Femur (tissue), 1 donor: ENCODE measurements around the gene DELE1.
"Not testable (repeated sequence)": the region's sequence is repeated elsewhere in the genome, so short reads cannot be mapped to it uniquely, and the experiment has no call there.

ENCODE experiments used
- DNase-seq: peaks from one replicate; pipeline ENCODE4 v3.0.0-alpha.2; 2017

DELE1 gene

DNA sequence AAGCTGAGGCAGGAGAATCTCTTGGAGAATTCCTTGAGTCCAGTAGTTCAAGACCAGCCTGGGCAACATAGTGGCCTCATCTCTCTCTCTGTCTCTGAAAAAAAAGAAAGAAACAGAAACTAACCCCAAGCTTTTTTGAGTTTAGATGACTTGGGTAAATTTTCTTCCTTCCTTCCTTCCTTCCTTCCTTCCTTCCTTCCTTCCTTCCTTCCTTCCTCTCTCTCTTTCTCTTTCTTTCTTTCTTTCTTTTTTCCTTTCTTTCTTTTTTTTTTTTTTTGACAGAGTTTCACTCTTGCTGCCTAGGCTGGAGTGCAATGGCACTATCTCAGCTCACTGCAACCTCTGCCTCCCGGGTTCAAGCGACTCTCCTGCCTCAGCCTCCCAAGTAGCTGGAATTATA is 33.2 kb upstream of the DELE1 start:
- DNase-seq, result not testable (repeated sequence)

DNA sequence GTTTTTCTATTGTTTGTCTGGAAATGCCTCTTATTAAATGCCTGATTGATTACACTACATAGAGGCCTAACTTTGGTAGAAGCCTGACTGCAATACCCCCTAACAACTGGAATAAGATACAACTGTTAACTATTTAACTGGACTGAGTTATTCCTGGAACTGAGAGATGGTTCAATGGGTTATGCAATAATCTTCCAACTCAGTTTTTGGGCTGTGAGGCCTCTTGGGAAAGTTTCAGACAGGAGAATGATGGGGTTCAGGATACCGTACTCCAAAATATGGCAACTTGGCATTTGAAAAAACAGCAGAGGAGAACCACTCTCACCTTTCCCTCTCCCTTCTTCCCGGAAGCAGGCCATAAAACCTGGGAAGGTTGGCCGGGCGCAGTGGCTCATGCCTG is 26.2 kb upstream of the DELE1 start:
- DNase-seq, result no peak

DNA sequence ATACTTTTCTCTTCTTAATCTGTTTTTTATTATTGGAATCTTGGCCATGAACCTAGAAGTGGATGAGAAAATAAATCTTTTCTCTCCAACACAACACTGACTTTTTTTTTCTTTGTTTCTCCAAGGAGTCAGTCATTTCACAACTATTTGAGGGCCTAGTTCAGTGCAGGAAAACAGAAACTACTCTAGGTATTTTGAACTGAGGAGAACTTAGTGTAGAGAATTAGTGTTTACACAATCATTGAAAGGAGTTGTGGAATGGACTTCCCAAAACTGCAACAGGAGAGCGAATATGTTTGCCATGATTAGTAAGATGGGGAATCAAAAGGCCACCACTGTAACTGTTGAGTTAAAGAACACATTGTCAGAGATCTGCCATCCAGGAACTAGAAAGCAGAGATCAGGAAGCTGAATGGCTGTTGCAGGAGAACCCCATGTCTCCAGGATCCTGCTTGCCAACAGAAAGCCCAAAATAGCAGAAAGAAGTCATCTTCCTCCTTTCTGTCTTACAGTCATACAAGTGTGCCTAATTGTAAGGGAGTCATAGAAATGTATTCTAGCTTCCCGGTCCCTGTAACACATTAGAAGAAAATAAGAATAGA is 25.1 kb upstream of the DELE1 start:
- DNase-seq, result no peak

DNA sequence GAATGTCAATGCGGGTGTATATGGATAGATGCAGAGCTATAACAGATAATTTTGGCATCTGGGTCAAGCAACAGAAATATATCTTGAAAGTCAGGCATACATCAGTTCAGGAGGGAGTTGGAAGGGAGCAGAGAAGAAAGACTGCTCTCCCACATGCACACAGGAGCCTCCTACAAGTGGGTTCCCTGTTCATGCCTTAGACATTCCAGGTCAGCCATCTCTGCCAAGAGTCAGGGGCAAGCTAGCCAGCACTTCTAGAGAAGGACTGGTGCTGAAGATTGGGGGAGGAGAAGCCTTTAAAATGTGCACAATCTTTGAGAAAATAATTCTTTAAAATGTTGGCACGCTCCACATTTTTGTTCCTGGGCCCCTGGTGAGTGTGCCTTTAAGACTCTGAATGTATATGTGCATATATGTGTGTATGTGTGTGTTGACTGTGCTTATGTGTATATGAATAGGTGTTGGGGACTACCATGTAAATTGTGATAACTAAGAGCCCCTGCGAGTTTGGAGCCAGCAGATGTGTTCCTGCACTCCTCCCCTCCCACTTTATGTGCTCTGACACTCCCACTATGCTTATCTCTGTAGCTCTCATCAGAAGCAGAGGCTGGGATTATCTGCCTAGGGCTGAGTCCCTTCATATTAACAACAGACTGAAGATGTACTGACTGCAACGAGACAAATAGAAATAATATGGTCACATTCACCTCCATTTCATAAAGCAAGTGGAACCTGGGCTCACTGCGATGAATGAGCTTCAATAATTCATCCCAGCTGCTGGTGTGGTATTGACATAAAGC is 21.5 kb upstream of the DELE1 start:
- DNase-seq, result no peak

DNA sequence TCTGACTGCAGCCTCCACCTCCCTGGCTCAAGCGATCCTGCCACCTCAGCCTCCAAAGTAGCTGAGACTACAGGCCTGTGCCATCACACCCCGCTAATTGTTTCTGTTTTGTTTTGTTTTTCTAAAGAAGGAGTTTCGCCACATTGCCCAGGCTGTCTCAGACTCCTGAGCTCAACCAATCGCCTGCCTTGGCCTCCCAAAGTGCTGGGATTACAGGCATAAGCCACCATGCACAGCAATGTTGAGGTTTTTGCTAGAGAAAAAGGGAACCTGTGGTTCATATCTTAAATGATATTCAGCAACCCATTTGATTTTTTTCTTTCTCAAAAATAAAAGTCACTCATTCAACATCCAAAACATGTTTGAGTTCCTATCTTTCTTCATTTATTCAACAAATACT is 20.4 kb upstream of the DELE1 start:
- no peak for DNase-seq

DNA sequence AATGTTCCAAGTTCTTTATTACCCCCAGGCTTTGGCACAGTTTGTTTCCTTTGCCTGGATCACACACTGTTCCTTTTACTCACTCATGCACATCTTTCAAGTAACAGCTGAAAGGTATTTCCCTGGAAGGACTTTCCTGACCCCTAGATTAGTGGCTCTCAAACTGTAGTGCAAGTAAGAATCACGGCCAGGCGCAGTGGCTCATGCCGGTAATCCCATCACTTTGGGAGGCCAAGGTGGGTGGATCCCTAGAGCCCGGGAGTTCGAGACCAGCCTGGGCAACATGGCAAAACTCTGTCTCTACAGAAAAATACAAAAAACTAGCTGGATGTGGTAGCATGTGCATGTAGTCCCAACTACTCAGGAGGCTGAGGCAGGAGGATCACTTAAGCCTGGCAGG is 19.1 kb upstream of the DELE1 start:
- DNase-seq, result no peak

DNA sequence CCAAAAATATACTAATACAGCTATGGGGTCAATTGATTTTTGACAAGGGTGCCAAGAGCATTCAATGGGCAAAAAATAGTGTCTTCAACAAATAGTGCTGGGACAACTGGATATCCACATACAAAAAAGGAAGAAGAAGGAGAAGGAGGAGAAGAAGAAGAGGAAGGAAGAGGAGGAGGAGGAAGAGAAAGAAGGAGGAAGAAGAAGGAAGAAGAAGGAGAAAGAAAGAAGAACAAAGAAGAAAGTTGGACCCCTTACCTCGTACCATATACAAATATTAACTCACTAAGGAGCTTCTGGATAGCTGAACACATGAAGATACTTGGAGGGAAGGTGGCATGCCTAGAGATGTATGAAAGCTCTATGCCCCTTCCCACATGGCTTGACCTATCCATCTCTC is 17.2 kb upstream of the DELE1 start:
- no peak for DNase-seq

DNA sequence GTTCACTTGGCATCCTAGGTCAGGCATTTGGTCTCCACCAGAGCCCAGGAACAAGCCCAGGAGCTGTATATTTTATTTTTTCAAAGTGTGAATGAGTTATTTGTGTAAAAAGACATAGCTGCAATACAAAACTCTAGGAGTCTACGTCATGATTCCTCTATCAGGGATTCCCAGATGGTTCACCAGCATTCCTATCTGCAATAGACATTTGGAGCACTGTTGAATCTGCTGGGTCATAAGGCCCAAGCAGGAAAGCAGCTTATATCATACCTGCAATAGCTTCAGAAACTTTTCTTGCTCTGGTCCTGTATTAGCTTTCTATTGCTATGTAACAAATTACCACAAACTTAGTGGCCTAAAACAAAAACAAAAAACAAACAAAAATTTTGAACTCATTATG is 16.7 kb upstream of the DELE1 start:
- DNase-seq, result no peak

DNA sequence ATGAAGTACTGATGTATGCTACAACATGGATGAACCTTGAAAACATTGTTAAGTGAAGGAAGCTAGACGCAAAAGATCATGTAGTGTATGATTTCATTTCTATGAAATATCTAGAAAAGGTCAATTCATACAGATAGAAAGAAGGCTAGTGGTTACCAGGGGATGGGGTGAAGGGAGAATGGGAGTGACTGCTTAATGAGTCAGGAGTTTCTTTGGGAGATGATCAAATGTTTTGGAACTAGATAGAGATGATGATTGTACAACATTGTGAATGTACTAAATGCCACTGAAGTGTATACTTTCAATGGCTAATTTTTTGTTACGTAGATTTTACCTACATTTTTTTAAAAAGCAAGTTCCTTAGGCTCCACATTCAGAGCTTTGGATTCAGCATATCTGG is 14.9 kb upstream of the DELE1 start:
- no peak for DNase-seq

DNA sequence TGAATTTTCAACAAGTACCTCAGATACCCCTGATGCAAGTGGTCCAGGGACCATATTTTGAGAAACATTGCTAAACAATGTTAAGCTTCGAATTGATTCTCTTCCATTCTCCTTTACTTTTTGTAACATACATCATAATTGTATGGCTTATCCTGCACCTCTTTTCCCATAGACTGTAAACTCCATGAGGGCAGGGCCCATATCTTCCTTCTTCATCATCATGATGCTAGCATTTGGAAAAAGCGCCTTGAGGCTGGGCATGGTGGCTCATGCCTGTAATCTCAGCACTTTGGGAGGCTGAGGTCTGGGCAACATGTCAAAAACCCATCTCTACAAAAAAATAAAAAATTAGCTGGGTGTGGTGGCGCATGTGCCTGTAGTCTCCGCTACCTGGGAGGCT is 14.5 kb upstream of the DELE1 start:
- DNase-seq, result no peak

DNA sequence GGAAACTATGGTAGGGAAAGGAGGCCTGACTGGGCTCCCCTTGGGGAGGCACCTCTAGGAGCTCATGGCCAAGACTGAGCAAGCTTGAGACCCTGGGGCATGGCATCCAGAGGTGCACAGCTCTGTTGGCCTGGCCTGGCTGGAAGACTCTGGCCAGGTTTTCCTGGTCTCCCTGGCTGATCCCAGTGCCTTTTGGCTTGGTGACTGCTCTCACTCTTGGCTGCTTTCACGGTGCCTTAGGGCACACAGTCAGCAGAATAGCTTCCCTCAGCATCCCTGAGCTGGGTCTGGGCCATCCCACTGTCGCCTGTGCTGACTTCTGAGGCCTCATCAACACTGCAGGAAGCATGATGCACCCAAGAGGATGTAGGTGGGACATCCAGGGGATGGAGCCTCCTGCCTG is 13.4 kb upstream of the DELE1 start:
- no peak for DNase-seq

DNA sequence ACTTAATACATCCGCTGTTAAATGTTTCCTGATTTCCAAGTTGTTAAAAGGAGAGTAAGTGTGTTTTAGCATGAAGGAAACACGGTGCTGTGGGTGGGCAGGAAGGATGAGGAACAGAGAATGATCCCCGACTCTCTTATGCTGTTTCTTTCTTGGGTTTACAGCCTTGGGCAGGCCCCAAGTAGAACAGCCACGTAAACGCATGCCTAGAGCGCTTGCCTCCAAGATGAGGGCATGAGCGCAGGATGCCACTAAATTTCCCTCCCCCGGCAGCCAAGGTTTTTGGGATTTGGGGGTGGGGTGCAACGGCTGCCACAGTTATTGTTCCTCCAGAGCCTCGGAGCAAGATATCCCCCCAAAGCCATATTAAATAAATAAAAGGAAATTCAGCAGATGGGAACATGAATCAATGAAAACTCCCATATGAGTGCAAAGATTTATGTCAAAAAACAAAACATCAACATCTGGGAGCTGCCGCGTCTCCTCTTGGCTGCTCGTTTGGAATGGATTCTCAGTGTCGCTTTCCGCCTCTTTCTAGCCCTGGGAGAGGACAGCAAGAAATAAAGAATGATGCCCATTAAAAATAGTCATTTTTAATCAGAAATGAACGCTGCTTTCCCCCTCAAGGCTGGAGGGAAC is 10.0 kb upstream of the DELE1 start:
- no peak for DNase-seq

DNA sequence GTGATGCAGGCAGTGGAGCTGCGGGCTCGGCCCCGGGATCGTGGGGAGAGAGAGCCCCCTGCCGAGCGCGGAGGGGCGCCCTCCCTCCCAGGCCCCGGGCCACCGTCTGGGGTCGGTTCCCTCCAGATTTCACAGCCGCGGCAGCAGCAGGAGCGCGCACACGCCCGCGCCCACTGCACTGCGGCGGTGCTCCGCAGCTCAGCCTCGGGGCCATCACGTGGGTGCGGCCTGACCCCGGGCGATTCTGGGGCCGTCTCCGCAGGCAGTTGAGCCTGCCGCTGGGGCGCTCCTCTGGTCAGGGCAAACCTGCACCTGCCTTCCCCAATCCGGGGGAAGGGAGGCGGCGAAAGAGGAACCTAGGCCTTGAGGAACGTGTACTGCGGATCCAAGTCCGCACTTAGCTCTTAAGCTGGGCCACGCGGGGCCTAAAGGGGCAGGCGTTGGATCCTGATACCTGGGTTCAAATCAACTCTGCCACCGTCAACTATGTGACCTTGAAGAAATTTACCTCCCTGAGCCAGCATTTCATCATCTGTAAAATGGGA is 9.4 kb upstream of the DELE1 start:
- DNase-seq, result peak; percentile 46

DNA sequence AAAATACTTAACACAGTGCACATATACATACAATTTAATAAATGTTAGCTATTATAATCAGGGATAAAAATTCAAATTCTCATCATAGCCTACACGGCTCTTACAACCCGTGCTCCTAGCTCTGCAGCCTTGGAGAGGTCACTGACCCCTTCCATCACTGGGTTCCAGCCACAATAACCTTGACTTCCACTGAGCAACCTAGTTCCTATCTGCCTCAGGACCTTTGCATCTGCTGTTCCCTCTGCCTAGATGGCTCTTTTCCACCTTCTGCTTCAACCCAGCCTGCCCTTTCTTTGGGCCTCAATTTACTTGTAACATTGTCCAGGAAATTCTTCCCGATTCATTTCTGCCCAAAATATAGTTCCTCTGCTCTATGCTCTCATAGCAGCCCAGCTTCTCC is 8.9 kb upstream of the DELE1 start:
- DNase-seq, result no peak

DNA sequence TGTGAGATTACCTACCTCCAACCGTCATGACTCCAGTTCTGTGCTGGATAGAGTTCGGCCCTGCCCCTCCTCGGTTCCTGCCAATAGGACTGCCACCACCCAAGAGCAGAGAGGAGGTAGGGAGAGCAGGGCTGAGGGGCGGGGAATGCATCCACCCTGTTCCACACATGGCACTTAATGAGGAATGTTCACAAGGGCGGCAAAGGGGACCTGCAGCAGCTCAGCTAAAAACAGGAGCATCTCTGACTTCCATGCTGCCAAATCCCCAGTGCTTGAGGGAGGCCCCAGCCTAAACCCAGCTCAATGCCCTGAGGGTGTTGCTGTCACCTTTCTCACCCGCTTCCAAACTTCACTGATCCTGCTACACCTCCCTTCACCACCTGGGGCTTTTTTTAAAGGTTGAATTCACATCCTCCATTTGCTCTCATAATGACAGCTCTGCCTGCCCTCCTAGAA is 7.8 kb upstream of the DELE1 start:
- DNase-seq, result no peak

DNA sequence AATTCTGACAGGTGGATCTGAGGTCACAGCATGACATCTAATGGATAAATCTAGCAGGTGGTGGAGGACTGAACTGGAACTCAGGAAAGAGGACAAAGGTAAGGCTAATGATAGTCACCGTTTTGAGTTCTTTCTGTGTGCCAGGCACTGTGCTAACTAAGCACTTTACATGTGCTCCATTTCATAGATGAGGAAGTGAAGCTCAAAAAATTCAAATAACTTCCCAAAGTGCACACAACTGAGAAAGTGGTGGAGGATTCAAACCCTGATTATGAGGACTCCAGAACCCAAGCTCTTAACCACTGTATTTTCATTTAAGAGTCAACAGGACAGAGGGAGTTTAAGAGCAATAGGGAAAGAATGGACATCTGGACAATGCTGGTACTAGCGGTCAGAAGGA is 7.1 kb upstream of the DELE1 start:
- DNase-seq, result no peak

DNA sequence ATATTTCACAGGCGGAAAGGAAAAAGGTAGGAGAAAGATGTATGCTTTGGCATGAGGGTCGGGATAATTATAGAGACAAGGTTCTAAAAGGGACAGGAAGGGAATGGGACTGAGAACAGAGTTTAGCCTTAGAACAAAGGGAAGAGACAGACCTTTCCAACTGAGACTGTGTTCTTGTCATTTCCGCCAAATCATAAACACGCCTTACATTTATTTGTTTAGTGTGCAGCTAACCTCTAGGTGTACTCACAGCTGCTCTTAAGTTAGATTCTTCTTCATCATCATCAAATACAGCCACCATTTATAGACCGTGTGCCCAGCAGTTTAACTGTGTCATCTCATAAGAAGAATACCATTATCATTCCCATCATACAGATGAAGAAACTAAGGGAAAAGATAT is 5.9 kb upstream of the DELE1 start:
- DNase-seq, result no peak

DNA sequence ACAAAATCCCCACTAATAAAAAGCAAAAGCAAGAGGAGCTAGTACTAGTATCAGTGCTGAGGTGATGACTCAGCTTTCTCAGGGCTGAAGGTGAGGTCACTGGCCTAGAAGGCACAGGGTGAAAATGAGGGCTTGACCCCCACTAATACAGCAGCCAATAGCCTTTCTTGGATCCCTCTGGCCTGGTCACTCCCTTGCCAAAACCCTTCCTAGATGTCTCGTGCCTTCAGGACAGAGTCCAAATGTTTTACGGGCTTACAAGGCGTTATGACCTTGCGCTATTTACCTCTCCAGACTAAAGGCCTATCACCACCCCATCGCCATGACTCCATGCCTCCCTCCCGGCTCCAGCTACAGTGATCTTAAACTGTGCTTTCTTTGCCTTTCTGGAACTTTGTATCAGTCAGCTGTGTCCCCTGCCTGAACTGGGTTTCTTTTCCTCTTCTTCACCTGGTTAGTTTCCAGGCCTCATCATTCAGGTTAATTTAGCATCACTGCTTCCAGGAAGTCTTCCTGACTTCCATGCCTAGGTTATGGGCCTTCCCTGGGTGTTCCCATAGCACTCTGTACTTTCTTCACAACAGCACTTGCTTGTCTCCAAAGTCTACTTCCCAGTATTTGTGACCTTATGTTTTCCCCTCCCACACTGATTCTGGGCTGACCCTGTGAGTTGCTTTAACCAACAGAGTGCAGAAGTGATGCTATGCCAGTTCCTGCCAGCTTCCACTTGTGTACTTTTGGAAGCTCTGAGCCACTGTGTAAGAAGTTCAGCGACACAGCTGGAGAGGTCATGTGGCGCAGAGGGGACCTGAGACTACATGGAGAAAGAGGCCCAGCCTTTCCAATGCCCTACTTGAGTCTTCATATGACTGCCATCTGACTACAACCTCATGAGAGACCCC is 4.2 kb upstream of the DELE1 start:
- no peak for DNase-seq

DNA sequence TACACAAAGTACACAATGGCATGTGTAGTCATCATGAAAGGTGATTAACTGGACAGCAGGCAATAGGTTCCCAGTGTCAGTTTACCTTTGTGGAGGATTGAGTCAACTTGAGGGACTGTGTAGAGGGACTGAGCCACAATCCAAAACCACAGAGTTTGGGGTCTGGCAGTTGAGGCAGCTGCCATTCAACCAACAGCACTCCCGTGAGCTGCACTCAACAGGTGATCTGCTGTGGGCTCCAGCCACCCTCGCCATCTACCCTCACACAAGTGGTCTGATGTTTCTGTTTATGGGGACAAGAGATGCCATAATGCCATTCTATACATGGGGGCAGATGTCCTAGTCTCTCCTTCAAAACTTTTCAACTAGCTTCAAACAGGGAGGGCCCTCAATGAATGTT is 2.9 kb upstream of the DELE1 start:
- DNase-seq, result no peak

DNA sequence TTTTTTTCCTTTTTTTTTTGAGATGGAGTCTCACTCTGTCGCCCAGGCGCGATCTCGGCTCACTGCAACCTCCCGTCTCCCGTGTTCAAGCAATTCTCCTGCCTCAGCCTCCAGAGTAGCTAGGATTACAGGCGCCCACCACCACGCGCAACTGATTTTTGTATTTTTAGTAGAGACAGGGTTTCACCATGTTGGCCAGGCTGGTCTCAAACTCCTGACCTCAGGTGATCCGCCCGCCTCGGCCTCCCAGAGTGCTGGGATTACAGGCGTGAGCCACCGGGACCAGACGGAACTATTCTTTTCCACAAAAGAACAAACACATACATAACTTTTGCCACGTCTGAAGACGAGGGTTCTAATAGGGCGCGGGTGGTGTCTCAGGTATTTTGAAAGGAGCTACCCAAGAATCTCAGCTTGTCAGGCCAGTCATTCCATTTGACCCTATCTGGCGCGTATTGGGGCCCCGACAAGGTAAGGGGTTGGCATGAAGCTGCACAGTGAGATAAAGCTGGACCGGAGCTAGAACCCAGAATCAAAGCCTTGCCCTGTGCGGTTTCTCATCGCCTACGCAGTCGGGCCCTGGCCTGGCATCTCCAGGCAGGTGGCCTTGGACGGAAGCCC is 734 bp upstream of the DELE1 start:
- not testable (repeated sequence) for DNase-seq

DNA sequence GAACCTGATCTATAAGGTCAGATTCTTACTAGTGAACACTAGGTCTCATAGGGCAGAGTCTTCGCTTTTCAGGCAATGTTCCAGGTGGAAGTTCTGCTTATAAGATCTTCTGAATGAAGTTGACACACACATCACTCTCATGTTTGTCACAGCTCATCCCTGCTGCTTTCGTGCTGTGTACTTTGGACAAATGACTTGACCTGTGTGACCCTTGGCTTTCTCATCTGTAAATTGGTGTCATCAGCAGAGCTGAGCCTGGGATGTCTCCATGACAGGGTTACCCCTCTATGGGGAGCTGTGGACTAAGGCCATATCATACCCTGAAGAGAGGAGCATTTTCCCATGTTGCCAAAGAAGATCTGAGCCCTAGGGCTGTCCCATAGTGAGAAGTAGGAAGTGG is 2.8 kb downstream of the DELE1 start:
- no peak for DNase-seq

DNA sequence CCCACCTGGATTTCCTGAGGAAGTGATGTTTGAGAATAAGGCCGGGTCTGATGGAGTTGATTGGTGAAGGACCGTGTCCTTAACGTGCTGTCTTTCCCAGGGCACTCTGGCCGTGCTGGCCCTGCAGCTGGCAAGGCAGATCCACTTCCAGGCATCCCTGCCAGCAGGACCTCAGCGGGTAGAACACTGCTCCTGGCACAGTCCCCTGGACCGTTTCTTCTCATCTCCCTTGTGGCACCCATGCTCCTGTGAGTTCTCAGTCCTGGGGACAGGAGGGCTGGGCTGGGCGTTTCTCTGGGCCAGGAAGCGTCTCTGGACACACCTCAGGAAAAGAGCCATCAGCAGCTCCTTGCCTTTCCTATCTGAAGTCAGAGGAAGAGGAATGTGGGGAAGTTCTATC is 4.4 kb downstream of the DELE1 start:
- no peak for DNase-seq
